Smooth muscle cell (in vitro differentiated cells): ENCODE results near the gene TNRC18. TPM values are rescaled to one million over a fixed set of nuclear protein-coding genes. Genes with fewer than 3 reads are reported as not detected.

ENCODE experiments used
- DNase-seq: peaks from one replicate; lab custom pipeline; 2025; ENCODE audit not compliant: unreplicated experiment; lab: John Stamatoyannopoulos, UW
- H2AFZ ChIP-seq: fragments of 200-600 bp; sonication (generic); 2 replicates; pipeline ENCODE4 v1.6.0; 2016; ENCODE audit warnings: antibody characterized with exemption, low read depth, mild to moderate bottlenecking
- H3F3A ChIP-seq: fragments of 200-600 bp; sonication (generic); 2 replicates; pipeline ENCODE4 v1.6.0; 2017; ENCODE audit warnings: antibody characterized with exemption, low read depth
- H3K27ac ChIP-seq: fragments of 200-600 bp; sonication (generic); 2 replicates; pipeline ENCODE4 v1.5.1; 2016; ENCODE audit warnings: low read depth, mild to moderate bottlenecking
- H3K27me3 ChIP-seq: fragments of 200-600 bp; sonication (generic); 2 replicates; pipeline ENCODE4 v1.6.1; 2016; ENCODE audit warnings: low read depth, mild to moderate bottlenecking
- H3K36me3 ChIP-seq: fragments of 200-600 bp; sonication (generic); 2 replicates; pipeline ENCODE4 v1.5.1; 2016; ENCODE audit warnings: low read depth
- H3K4me1 ChIP-seq: fragments of 200-600 bp; sonication (generic); 2 replicates; pipeline ENCODE4 v1.5.1; 2016; ENCODE audit warnings: low read depth
- H3K4me2 ChIP-seq: fragments of 200-600 bp; sonication (generic); 2 replicates; pipeline ENCODE4 v1.6.0; 2016; ENCODE audit warnings: mild to moderate bottlenecking
- H3K4me3 ChIP-seq: fragments of 200-600 bp; sonication (generic); 2 replicates; pipeline ENCODE4 v1.5.1; 2016; ENCODE audit warnings: mild to moderate bottlenecking
- H3K79me2 ChIP-seq: fragments of 200-600 bp; sonication (generic); 2 replicates; pipeline ENCODE4 v1.6.0; 2016; ENCODE audit warnings: low read depth, mild to moderate bottlenecking
- H3K9ac ChIP-seq: fragments of 200-600 bp; sonication (generic); 2 replicates; pipeline ENCODE4 v1.6.0; 2016; ENCODE audit warnings: low read depth
- H3K9me3 ChIP-seq: fragments of 200-600 bp; sonication (generic); replicated peaks from 2 replicates; pipeline ENCODE4 v1.5.1; 2016; ENCODE audit warnings: low read depth
- H4K20me1 ChIP-seq: fragments of 200-600 bp; sonication (generic); 2 replicates; pipeline ENCODE4 v1.6.0; 2016; ENCODE audit warnings: low read depth
- CTCF ChIP-seq: fragments of 200-600 bp; sonication (generic); IDR thresholded peaks from 2 replicates; pipeline ENCODE4 v1.5.1; 2017; ENCODE audit warnings: borderline replicate concordance, mild to moderate bottlenecking, antibody characterized with exemption; ENCODE audit not compliant: insufficient read depth, poor library complexity, severe bottlenecking
- WGBS: methylation state at CpG from one replicate; pipeline ENCODE4 v1.1.7; 2016; ENCODE audit warnings: low lambda C conversion rate; 5-methylcytosine and 5-hydroxymethylcytosine counted together
- polyA plus RNA-seq: library from polyadenylated mRNA; unstranded; fragments of >200 nt; fragmentation: Nextera tagmentation; extraction: Ambion mirVana; gene quantifications from 2 replicates; pipeline ENCODE4 v1.2.1, GENCODE V29; 2016
- total RNA-seq: library from RNA; depleted of rRNA; stranded (reverse); fragments of >200 nt; gene quantifications from 2 replicates; pipeline ENCODE4 v1.2.3, GENCODE V29; 2014

TNRC18 gene
- total and polyA plus RNA-seq, 2 experiments from 2014 or later, result 6.4 to 40.3 TPM

GRCh38 chr7:5303061-5303460 lies 120.6 kb downstream of the TNRC18 start:
- Histone ChIP-seq H3K4me1 (no peaks in the 10 kb centered on the region), H3K36me3 (no peaks in the 10 kb centered on the region), H3K27me3 (no peaks in the 10 kb centered on the region), H3K9ac (no peak overlapping the region), H3K79me2 (no peaks in the 10 kb centered on the region), H3K4me3 (no peak overlapping the region), H3K9me3 (no peaks in the 10 kb centered on the region), H2AFZ (no peak overlapping the region), H3F3A (no peaks in the 10 kb centered on the region), H3K4me2 (no peak overlapping the region), H3K27ac (no peak overlapping the region), H4K20me1 (no peaks in the 10 kb centered on the region)
- no peak for TF ChIP-seq CTCF
- DNase-seq, result no peak
- 95% methylated on average over 11 of the region's 18 CpGs for WGBS

- H3K27ac ChIP-seq, result no peak overlapping the region
- no peaks in the 10 kb centered on the region for H4K20me1 ChIP-seq
- no peaks in the 10 kb centered on the region for H3F3A ChIP-seq
- TF ChIP-seq CTCF, result no peak
- H3K9me3 ChIP-seq, result no peaks in the 10 kb centered on the region
- no peaks in the 10 kb centered on the region for H3K79me2 ChIP-seq
- H3K4me2 ChIP-seq, result no peak overlapping the region
- 88% methylated on average over 25 of the region's 25 CpGs for WGBS
- no peaks in the 10 kb centered on the region for H3K36me3 ChIP-seq
- H3K27me3 ChIP-seq, result no peaks in the 10 kb centered on the region
- no peak overlapping the region for H3K4me3 ChIP-seq
- H3K9ac ChIP-seq, result no peak overlapping the region
- DNase-seq, result no peak
- no peak overlapping the region for H2AFZ ChIP-seq
- no peaks in the 10 kb centered on the region for H3K4me1 ChIP-seq
Measured at GRCh38 chr7:5302577-5302976, 121.1 kb downstream of the TNRC18 start.

GRCh38 chr7:5300366-5300765 lies 123.3 kb downstream of the TNRC18 start:
- H3K36me3 ChIP-seq, result no peaks in the 10 kb centered on the region
- H3K27me3 ChIP-seq, result no peaks in the 10 kb centered on the region
- H4K20me1 ChIP-seq, result no peaks in the 10 kb centered on the region
- no peaks in the 10 kb centered on the region for H3K4me1 ChIP-seq
- H3K4me2 ChIP-seq, result no peak overlapping the region
- no peak for DNase-seq
- no peaks in the 10 kb centered on the region for H3K9me3 ChIP-seq
- no peak overlapping the region for H3K27ac ChIP-seq
- 98% methylated on average over 22 of the region's 24 CpGs for WGBS
- TF ChIP-seq CTCF, result no peak
- no peaks in the 10 kb centered on the region for H3K79me2 ChIP-seq
- no peaks in the 10 kb centered on the region for H3F3A ChIP-seq
- H3K9ac ChIP-seq, result no peak overlapping the region
- no peak overlapping the region for H3K4me3 ChIP-seq
- no peak overlapping the region for H2AFZ ChIP-seq

GRCh38 chr7:5296611-5297226 lies 126.9 kb downstream of the TNRC18 start:
- no peaks in the 10 kb centered on the region for H3F3A ChIP-seq
- H2AFZ ChIP-seq, result no peak overlapping the region
- no peaks in the 10 kb centered on the region for H3K9me3 ChIP-seq
- DNase-seq, result peak; percentile 12
- WGBS, result 15% methylated on average over 24 of the region's 48 CpGs
- H3K36me3 ChIP-seq, result no peaks in the 10 kb centered on the region
- no peaks in the 10 kb centered on the region for H3K4me1 ChIP-seq
- no peak overlapping the region for H3K27ac ChIP-seq
- TF ChIP-seq CTCF, result no peak
- H3K79me2 ChIP-seq, result no peaks in the 10 kb centered on the region
- no peak overlapping the region for H3K9ac ChIP-seq
- H3K4me3 ChIP-seq, result no peak overlapping the region
- no peak overlapping the region for H3K4me2 ChIP-seq
- H4K20me1 ChIP-seq, result no peaks in the 10 kb centered on the region
- no peaks in the 10 kb centered on the region for H3K27me3 ChIP-seq
